ENCODE measurements around the gene ANKRD23.

Gene ANKRD23

GRCh38 chr2:96843538-96844268 is at the start of gene ANKRD23:
Gene ANKRD23 (minus strand): TSS chr2:96844021. CDS start chr2:96843992, 29 bp downstream.
- H3K36me3 ChIP-seq (replicated peaks; ENCODE audit: insufficient read depth, low read length): 0 out of 2 replicates have a peak, but pooled peaks cover 4% of the 10 kb centered on the region
- DNase-seq: no peak
- no peaks in the 10 kb centered on the region for H3K27me3 ChIP-seq (replicated peaks; ENCODE audit: insufficient read depth, low read length)
- H4K20me1 ChIP-seq (ENCODE audit: insufficient read depth, low read length): no peaks in the 10 kb centered on the region
- H3K9me2 ChIP-seq (replicated peaks; ENCODE audit: insufficient read depth, low read length): no peaks in the 10 kb centered on the region
- peaks cover 35% of the 10 kb centered on the region for H3K4me1 ChIP-seq (ENCODE audit: low read length)
- no peak within 1 kb of the TSS for H3K4me2 ChIP-seq (ENCODE audit: low read depth, low read length)
- H3K27ac ChIP-seq (ENCODE audit: low read length): no peak within 1 kb of the TSS
- no peak within 1 kb of the TSS for H3K4me3 ChIP-seq (ENCODE audit: low read length)
- TF ChIP-seq, protein P1, sequence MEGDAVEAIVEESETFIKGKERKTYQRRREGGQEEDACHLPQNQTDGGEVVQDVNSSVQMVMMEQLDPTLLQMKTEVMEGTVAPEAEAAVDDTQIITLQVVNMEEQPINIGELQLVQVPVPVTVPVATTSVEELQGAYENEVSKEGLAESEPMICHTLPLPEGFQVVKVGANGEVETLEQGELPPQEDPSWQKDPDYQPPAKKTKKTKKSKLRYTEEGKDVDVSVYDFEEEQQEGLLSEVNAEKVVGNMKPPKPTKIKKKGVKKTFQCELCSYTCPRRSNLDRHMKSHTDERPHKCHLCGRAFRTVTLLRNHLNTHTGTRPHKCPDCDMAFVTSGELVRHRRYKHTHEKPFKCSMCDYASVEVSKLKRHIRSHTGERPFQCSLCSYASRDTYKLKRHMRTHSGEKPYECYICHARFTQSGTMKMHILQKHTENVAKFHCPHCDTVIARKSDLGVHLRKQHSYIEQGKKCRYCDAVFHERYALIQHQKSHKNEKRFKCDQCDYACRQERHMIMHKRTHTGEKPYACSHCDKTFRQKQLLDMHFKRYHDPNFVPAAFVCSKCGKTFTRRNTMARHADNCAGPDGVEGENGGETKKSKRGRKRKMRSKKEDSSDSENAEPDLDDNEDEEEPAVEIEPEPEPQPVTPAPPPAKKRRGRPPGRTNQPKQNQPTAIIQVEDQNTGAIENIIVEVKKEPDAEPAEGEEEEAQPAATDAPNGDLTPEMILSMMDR (IDR thresholded peaks at IDR 0.05; ENCODE audit: low read length): no peak
- TF ChIP-seq EZH2 (optimal IDR thresholded peaks at IDR 0.05; ENCODE audit: low read depth, low read length) (no peak), EZH2phosphoT487 (IDR thresholded peaks at IDR 0.05; ENCODE audit: low read length) (no peak)
- no peaks in the 10 kb centered on the region for H3K9me3 ChIP-seq (replicated peaks; ENCODE audit: insufficient read depth, low read length)
- H3K79me2 ChIP-seq (ENCODE audit: low read length): peaks cover 10% of the 10 kb centered on the region; the same call in 1 of the 2 replicates
- no peak within 1 kb of the TSS for H3K9ac ChIP-seq (ENCODE audit: low read length)
- no peak within 1 kb of the TSS for H2AFZ ChIP-seq (ENCODE audit: low read length)
- peaks cover 29% of the 10 kb centered on the region for H3F3A ChIP-seq (ENCODE audit: insufficient read depth, low read length)

- H3K36me3 ChIP-seq (replicated peaks; ENCODE audit: insufficient read depth, low read length): no peaks in the 10 kb centered on the region
- H3K9ac ChIP-seq (ENCODE audit: low read length): no peak overlapping the region
- H3F3A ChIP-seq (ENCODE audit: insufficient read depth, low read length): no peaks in the 10 kb centered on the region
- H3K27me3 ChIP-seq (replicated peaks; ENCODE audit: insufficient read depth, low read length): no peaks in the 10 kb centered on the region
- H3K4me3 ChIP-seq (ENCODE audit: low read length): no peak overlapping the region
- H3K79me2 ChIP-seq (ENCODE audit: low read length): no peaks in the 10 kb centered on the region
- H2AFZ ChIP-seq (ENCODE audit: low read length): no peak overlapping the region
- no peak overlapping the region for H3K27ac ChIP-seq (ENCODE audit: low read length)
- no peaks in the 10 kb centered on the region for H4K20me1 ChIP-seq (ENCODE audit: insufficient read depth, low read length)
- no peaks in the 10 kb centered on the region for H3K9me3 ChIP-seq (replicated peaks; ENCODE audit: insufficient read depth, low read length)
- no peak for DNase-seq
- TF ChIP-seq EZH2phosphoT487 (IDR thresholded peaks at IDR 0.05; ENCODE audit: low read length) (no peak), EZH2 (optimal IDR thresholded peaks at IDR 0.05; ENCODE audit: low read depth, low read length) (no peak)
- TF ChIP-seq, protein P1 (IDR thresholded peaks at IDR 0.05; ENCODE audit: low read length): no peak
- H3K4me2 ChIP-seq (ENCODE audit: low read depth, low read length): no peak overlapping the region
- H3K9me2 ChIP-seq (replicated peaks; ENCODE audit: insufficient read depth, low read length): no peaks in the 10 kb centered on the region
- peaks cover 18% of the 10 kb centered on the region for H3K4me1 ChIP-seq (ENCODE audit: low read length)
Observed at GRCh38 chr2:96891591-96892333, 47.9 kb upstream of the ANKRD23 start.

DNA sequence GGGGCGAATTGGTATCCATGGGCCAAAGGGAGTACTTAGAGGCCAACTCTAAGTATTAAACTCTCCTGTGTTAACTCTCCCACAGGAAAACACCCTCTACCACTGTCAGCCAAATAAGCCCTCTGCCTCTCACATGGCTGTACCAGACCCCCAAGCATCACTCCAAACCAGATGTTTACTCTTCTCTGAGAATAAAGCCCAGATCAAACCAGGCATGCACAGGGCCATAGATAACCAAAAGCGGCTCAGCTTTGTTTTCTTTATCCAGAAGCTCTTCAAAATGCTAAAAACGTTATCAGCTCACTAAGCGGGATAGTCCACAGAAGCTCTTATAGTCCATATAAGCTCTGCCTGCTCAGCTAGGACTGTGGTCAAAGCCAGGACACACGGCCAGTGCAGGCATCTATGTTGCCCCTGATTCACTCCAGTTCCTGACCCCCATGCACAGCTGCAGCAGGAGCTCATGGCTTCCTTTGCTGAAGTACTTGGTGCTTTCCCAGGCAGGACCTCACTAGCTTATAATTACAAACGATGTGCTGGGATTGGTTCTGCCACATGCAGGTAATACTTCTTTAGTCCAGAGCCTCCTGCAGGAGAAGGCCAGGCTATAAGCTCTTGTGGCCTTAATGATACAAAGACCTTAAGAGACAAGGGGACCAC is 47.0 kb upstream of the ANKRD23 start:
- Histone ChIP-seq H3K9me2 (replicated peaks; ENCODE audit: insufficient read depth, low read length) (no peaks in the 10 kb centered on the region), H3K27me3 (replicated peaks; ENCODE audit: insufficient read depth, low read length) (no peaks in the 10 kb centered on the region), H3K79me2 (ENCODE audit: low read length) (no peaks in the 10 kb centered on the region), H3K9ac (ENCODE audit: low read length) (no peak overlapping the region), H3K4me1 (ENCODE audit: low read length) (peaks cover 10% of the 10 kb centered on the region), H3K27ac (ENCODE audit: low read length) (no peak overlapping the region), H3K9me3 (replicated peaks; ENCODE audit: insufficient read depth, low read length) (no peaks in the 10 kb centered on the region), H3F3A (ENCODE audit: insufficient read depth, low read length) (no peaks in the 10 kb centered on the region), H3K36me3 (replicated peaks; ENCODE audit: insufficient read depth, low read length) (no peaks in the 10 kb centered on the region), H2AFZ (ENCODE audit: low read length) (no peak overlapping the region), H3K4me3 (ENCODE audit: low read length) (no peak overlapping the region), H4K20me1 (ENCODE audit: insufficient read depth, low read length) (no peaks in the 10 kb centered on the region), H3K4me2 (ENCODE audit: low read depth, low read length) (no peak overlapping the region)
- TF ChIP-seq EZH2phosphoT487 (IDR thresholded peaks at IDR 0.05; ENCODE audit: low read length) (no peak), EZH2 (optimal IDR thresholded peaks at IDR 0.05; ENCODE audit: low read depth, low read length) (no peak)
- TF ChIP-seq, protein P1 (IDR thresholded peaks at IDR 0.05; ENCODE audit: low read length): no peak
- no peak for DNase-seq
